ENCODE data around the gene MRFAP1. TPM values are rescaled to one million over a fixed set of nuclear protein-coding genes. Genes with fewer than 3 reads are reported as not detected.
A peak's percentile ranks its signal among the peaks of the same experiment; 100 is the strongest.
"Not testable (repeated sequence)": the region's sequence is repeated elsewhere in the genome, so short reads cannot be mapped to it uniquely, and the experiment has no call there.

MRFAP1 gene
- total RNA-seq, 1 donor from 2014 or later: 226 TPM

- intact Hi-C loops (cut with micrococcal nuclease): no loop called here
- ATAC-seq: no peak
- DNase-seq: no peak
Observed at GRCh38 chr4:6657242-6658208, 17.0 kb downstream of the MRFAP1 start.

GRCh38 chr4:6658209-6658595 is 17.7 kb downstream of the MRFAP1 start:
- DNase-seq (no peak), ATAC-seq (peak; percentile 25)
- intact Hi-C loops (cut with micrococcal nuclease): no loop called here

- DNase-seq (peak; percentile 77), ATAC-seq (peak; percentile 87)
- intact Hi-C loops (cut with micrococcal nuclease): no loop called here
Observed at GRCh38 chr4:6658597-6659075, 18.2 kb downstream of the MRFAP1 start.

- no peak for DNase-seq
- intact Hi-C loops (cut with micrococcal nuclease): no loop called here
- ATAC-seq: no peak
Observed at GRCh38 chr4:6659897-6660296, 19.4 kb downstream of the MRFAP1 start.

- DNase-seq (no peak), ATAC-seq (peak; percentile 29)
- intact Hi-C loops (cut with micrococcal nuclease): no loop called here
Observed at GRCh38 chr4:6660430-6660829, 19.9 kb downstream of the MRFAP1 start.

- ATAC-seq: no peak
- intact Hi-C loops (cut with micrococcal nuclease): no loop called here
Observed at GRCh38 chr4:6662591-6662990, 22.1 kb downstream of the MRFAP1 start.

GRCh38 chr4:6663596-6664393 is 23.3 kb downstream of the MRFAP1 start:
- no peak for DNase-seq
- intact Hi-C loops (cut with micrococcal nuclease): no loop called here

More at GRCh38 chr4:6662591-6662990, 22.1 kb downstream of the MRFAP1 start:
- no peak for DNase-seq

GRCh38 chr4:6665320-6665654 is 24.8 kb downstream of the MRFAP1 start:
- DNase-seq (no peak), ATAC-seq (no peak)
- intact Hi-C loops (cut with micrococcal nuclease): no loop called here

More at GRCh38 chr4:6663596-6664393, 23.3 kb downstream of the MRFAP1 start:
- peak; percentile 36 for ATAC-seq

GRCh38 chr4:6668391-6668790 is 27.9 kb downstream of the MRFAP1 start:
- ATAC-seq: no peak
- no peak for DNase-seq
- intact Hi-C loops (cut with micrococcal nuclease): no loop called here

- DNase-seq: no peak
- intact Hi-C loops (cut with micrococcal nuclease): no loop called here
- ATAC-seq: no peak
Observed at GRCh38 chr4:6671648-6672047, 31.2 kb downstream of the MRFAP1 start.

GRCh38 chr4:6672131-6672530 is 31.6 kb downstream of the MRFAP1 start:
- intact Hi-C loops (cut with micrococcal nuclease): no loop called here
- no peak for ATAC-seq
- no peak for DNase-seq

GRCh38 chr4:6672541-6673190 is 32.2 kb downstream of the MRFAP1 start:
- DNase-seq; intact Hi-C loops (cut with micrococcal nuclease): not testable (repeated sequence)

GRCh38 chr4:6673191-6673659 is 32.7 kb downstream of the MRFAP1 start:
- intact Hi-C loops (cut with micrococcal nuclease); DNase-seq: not testable (repeated sequence)
- ATAC-seq: peak; percentile 44

More at GRCh38 chr4:6672541-6673190, 32.2 kb downstream of the MRFAP1 start:
- not testable (repeated sequence) for ATAC-seq

GRCh38 chr4:6673660-6674499 is 33.4 kb downstream of the MRFAP1 start:
- DNase-seq (peak; percentile 96), ATAC-seq (peak; percentile 96)
- intact Hi-C loops (cut with micrococcal nuclease): no loop called here

- DNase-seq (no peak), ATAC-seq (no peak)
- intact Hi-C loops (cut with micrococcal nuclease): no loop called here
Observed at GRCh38 chr4:6674500-6675149, 34.1 kb downstream of the MRFAP1 start.

GRCh38 chr4:6676722-6677558 is 36.5 kb downstream of the MRFAP1 start:
- DNase-seq (no peak), ATAC-seq (no peak)
- intact Hi-C loops (cut with micrococcal nuclease): no loop called here

GRCh38 chr4:6680372-6681034 is 40.0 kb downstream of the MRFAP1 start:
- intact Hi-C loops (cut with micrococcal nuclease): no loop called here
- no peak for DNase-seq
- no peak for ATAC-seq
